Activated T-helper 2 cell treated with anti-CD3 and anti-CD28 coated beads, Interferon-gamma antibody, Interleukin-2, Interleukin-4, amounts not matched to agents 10 μg/mL and 5 μg/mL and 100 μg/mL, durations not matched to agents 14 hours and 24 hours and 36 hours (primary cell): ENCODE measurements around the gene IL18RAP. TPM values are rescaled to one million over a fixed set of nuclear protein-coding genes. Genes with fewer than 3 reads are reported as not detected.

Experiments
- DNase-seq: peaks from one replicate; pipeline ENCODE4 v3.0.0; 2021; ENCODE audit warnings: low spot score
- H3K27ac Mint-ChIP-seq: one replicate; pipeline ENCODE4 v1.8.0; 2021; ENCODE audit warnings: mixed read lengths
- H3K27me3 Mint-ChIP-seq: one replicate; pipeline ENCODE4 v1.8.0; 2021; ENCODE audit warnings: low read depth, mixed read lengths
- H3K36me3 Mint-ChIP-seq: one replicate; pipeline ENCODE4 v1.8.0; 2021; ENCODE audit warnings: low read depth, mixed read lengths
- H3K4me1 Mint-ChIP-seq: one replicate; pipeline ENCODE4 v1.8.0; 2021; ENCODE audit warnings: low read depth, mixed read lengths
- H3K4me3 Mint-ChIP-seq: one replicate; pipeline ENCODE4 v1.8.0; 2021; ENCODE audit warnings: low read depth, mild to moderate bottlenecking, moderate library complexity, mixed read lengths
- H3K9me3 Mint-ChIP-seq: one replicate; pipeline ENCODE4 v1.8.0; 2021; ENCODE audit warnings: mixed read lengths
- intact Hi-C: fragments of 100-400 bp; cut with micrococcal nuclease; formaldehyde crosslinking; loops from one replicate; pipeline ENCODE4 v1.15.1; 2023
- total RNA-seq: library from RNA; stranded (reverse); gene quantifications from 2 replicates; pipeline ENCODE4 v1.2.3, GENCODE V29; 2022

Gene IL18RAP
- total RNA-seq, 1 donor from 2014 or later, result 6.8 TPM

DNA sequence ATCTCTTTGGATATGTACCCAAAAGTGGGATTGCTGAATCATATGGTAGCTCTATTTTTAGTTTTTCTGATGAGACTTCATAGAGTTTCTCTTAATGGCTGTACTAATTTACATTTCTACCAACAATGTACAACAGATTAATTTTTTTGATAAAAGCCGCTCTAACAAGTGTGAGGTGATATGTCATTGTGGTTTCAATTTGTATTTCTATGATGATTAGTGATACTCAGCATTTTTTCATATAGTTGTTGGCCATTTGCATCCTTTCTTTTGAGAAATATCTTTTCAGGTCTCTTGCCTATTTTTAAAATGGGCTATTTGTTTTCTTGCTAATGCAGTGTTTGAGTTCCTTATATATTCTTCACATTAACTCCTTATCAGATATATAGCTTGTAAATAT lies 4.3 kb downstream of the IL18RAP start:
- Mint-ChIP-seq H3K4me1 (peaks cover 71% of the 10 kb centered on the region), H3K27ac (no peak overlapping the region), H3K27me3 (no peaks in the 10 kb centered on the region), H3K4me3 (no peak overlapping the region), H3K36me3 (peaks cover 80% of the 10 kb centered on the region), H3K9me3 (peaks cover 27% of the 10 kb centered on the region)
- intact Hi-C loops, result no loop called here
- DNase-seq, result no peak

DNA sequence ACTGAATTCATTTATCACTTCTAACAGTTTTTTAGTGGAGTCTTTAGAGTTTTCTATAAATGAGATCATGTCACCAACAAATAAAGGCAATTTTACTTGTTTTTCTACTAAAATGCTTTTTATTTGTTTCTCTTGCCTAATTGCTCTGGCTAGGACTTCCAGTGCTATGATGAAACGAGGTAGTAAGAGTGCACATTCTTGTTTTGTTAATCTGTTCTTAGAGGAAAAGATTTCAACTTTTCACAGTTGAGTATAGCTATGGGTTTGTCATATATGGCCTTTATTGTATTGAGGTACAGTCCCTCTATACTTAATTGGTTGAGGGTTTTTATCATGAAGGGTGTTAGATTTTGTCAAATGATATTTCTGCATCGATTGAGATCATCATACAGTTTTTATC lies 5.6 kb downstream of the IL18RAP start:
- no peak overlapping the region for H3K4me3 Mint-ChIP-seq
- H3K27me3 Mint-ChIP-seq, result no peaks in the 10 kb centered on the region
- H3K4me1 Mint-ChIP-seq, result peaks cover 63% of the 10 kb centered on the region
- peaks cover 74% of the 10 kb centered on the region for H3K36me3 Mint-ChIP-seq
- DNase-seq, result no peak
- intact Hi-C loops, result no loop called here
- H3K27ac Mint-ChIP-seq, result no peak overlapping the region
- H3K9me3 Mint-ChIP-seq, result peaks cover 27% of the 10 kb centered on the region

DNA sequence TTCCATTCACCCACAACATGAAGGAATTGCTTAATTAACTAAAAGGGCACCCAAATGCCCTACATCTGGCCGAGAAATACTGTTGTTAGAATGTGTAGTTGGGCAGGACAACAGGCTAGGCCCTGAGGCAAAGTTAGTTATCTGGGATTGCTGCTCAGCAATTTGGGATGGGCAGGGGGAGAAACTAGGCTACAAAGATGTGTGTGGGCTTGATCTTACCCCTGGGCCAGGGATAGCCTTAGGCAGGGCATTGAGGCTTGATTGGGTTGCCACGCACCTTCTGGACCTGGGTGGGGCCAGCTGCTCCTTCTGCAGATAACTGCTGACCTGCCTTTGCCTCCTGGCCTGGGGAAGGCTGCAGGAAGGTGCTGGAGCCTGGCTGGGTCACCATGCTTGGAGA lies 9.4 kb downstream of the IL18RAP start:
- H3K27me3 Mint-ChIP-seq, result no peaks in the 10 kb centered on the region
- no peak overlapping the region for H3K4me3 Mint-ChIP-seq
- DNase-seq, result no peak
- peaks cover 27% of the 10 kb centered on the region for H3K9me3 Mint-ChIP-seq
- H3K36me3 Mint-ChIP-seq, result peaks cover 67% of the 10 kb centered on the region
- H3K4me1 Mint-ChIP-seq, result peaks cover 61% of the 10 kb centered on the region
- intact Hi-C loops, result loop anchor here (10.0 kb wide), 1 partner anchor 718 kb away; no protein-coding TSS in a partner anchor
- no peak overlapping the region for H3K27ac Mint-ChIP-seq

DNA sequence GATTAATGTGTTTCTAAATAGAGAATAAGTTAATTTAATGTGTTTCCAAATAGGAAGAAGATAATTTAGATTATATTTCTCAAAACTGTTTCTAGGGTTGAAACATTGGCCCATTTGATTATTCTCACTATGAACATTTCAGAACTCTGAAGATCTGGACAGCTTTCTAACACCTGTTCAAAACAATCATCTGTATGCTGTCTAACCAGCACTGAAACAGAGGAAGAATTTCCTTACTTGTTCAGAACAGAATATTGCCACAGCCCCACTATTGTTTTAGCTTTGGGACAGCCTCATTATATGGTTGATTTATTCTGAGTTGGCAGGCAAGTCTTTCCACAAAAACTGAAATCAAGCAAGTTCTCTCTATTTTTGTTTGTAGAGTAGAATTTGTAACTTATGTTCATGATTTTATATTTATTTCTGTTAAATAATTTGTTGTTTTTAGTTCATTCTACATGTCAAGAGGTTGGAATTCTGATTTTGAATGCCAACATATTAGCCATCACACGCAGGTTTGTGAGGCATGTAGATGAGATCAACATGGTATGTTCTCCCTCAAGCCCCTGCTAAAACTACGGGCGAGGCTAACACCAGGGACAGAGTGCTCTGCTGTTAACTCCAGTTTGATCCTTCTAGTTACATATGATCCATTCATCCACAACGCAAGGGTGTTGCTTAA lies 11.2 kb downstream of the IL18RAP start:
- Mint-ChIP-seq H3K4me1 (peaks cover 51% of the 10 kb centered on the region), H3K36me3 (peaks cover 50% of the 10 kb centered on the region)

DNA sequence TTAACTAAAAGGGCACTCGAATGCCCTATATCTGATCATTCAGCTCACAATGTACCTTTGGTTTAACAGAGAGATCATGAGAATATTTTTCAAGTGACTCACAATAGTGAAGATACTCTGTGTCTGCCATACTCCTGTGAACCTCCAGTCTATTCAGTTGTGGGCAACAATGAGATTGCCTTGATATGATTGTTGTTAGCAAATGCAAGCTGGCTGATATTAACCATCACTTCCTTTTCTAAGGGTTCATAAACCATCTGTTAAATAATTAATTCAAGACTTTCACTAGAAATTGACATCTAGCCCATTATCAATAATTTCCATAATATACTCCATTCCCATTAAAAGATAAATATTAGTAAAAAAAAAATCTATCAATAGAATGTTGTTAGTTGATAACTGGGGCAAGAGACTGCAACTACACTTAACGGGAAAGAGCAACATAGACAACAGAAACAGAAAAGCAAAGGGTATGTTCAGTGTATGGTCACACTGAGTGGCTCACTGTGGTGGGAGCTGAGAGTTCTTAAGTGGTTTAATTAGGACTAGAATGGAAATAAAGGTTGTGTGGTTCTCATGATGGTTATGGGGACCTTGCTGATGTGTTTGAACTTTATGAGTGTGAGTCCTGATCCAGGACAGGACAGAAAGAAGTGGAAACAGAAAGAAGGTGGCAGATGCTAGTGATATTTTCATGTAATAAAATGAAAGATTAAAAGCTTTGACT lies 11.9 kb downstream of the IL18RAP start:
- intact Hi-C loops, result loop anchor here (5.0 to 10.0 kb wide), 2 partner anchors 298 to 720 kb away; no protein-coding TSS in a partner anchor
- Mint-ChIP-seq H3K27me3 (no peaks in the 10 kb centered on the region), H3K4me3 (peak overlapping the region; percentile 0), H3K27ac (peak overlapping the region; percentile 60), H3K36me3 (peaks cover 43% of the 10 kb centered on the region), H3K9me3 (peaks cover 14% of the 10 kb centered on the region), H3K4me1 (peaks cover 44% of the 10 kb centered on the region)
- DNase-seq, result no peak

More for the DNA sequence above, 11.2 kb downstream of the IL18RAP start:
- DNase-seq, result no peak
- no peak overlapping the region for H3K4me3 Mint-ChIP-seq
- no peaks in the 10 kb centered on the region for H3K27me3 Mint-ChIP-seq
- intact Hi-C loops, result loop anchor here (10.0 kb wide), 1 partner anchor 719 kb away; no protein-coding TSS in a partner anchor
- H3K27ac Mint-ChIP-seq, result no peak overlapping the region
- H3K9me3 Mint-ChIP-seq, result peaks cover 21% of the 10 kb centered on the region

DNA sequence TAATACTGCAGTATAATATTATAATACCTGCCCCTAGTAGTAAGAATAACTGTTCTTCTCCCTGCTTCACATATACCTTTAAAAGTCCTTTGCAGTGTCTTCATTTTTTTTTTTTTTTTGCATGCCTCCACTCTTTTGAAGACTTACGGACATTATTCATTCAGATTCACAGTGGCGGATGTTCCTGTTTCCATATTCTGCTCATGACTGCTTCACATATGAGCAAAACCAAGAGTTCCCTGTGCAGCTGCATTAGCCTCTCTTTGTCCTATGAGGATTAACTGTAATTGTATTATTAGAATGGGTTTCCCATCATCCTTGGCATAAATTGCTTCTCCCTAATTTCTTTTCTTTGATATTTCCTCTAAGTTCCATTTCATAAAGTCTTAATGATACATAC lies 12.8 kb downstream of the IL18RAP start:
- H3K27ac Mint-ChIP-seq, result peak overlapping the region; percentile 63
- H3K9me3 Mint-ChIP-seq, result peaks cover 6% of the 10 kb centered on the region
- no peak overlapping the region for H3K4me3 Mint-ChIP-seq

DNA sequence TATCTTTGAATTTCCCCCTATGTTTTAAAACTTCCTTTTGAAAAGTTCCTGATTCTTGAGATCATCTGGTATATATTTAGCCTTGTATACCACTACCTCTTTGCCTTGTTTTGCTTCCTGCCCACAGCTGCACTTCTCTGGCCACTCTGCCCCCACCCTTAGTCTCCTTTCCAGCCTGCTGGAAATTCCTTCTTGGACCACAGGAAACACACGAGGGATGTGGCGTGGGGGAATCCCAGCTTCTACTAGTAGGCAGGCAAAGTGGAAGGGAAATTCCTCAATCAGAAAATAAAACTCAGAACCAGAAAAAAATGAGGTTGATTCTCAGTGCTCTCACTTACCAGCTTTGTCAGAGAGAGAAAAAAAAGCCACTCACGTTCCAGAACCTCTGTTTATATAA lies 13.4 kb downstream of the IL18RAP start:
- Mint-ChIP-seq H3K9me3 (peaks cover 2% of the 10 kb centered on the region), H3K4me1 (peaks cover 32% of the 10 kb centered on the region), H3K36me3 (peaks cover 30% of the 10 kb centered on the region), H3K27ac (peak overlapping the region; percentile 63), H3K27me3 (no peaks in the 10 kb centered on the region), H3K4me3 (peak overlapping the region; percentile 9)
- DNase-seq, result no peak
- intact Hi-C loops, result loop anchor here (1.0 to 10.0 kb wide), 6 partner anchors 18 to 722 kb away; partner anchors contain the start of gene IL18R1

More for the DNA sequence above, 12.8 kb downstream of the IL18RAP start:
- intact Hi-C loops, result loop anchor here (1.0 to 10.0 kb wide), 6 partner anchors 17 to 721 kb away; partner anchors contain the start of gene IL18R1
- Mint-ChIP-seq H3K27me3 (no peaks in the 10 kb centered on the region), H3K36me3 (peaks cover 35% of the 10 kb centered on the region), H3K4me1 (peaks cover 36% of the 10 kb centered on the region)
- DNase-seq, result no peak

DNA sequence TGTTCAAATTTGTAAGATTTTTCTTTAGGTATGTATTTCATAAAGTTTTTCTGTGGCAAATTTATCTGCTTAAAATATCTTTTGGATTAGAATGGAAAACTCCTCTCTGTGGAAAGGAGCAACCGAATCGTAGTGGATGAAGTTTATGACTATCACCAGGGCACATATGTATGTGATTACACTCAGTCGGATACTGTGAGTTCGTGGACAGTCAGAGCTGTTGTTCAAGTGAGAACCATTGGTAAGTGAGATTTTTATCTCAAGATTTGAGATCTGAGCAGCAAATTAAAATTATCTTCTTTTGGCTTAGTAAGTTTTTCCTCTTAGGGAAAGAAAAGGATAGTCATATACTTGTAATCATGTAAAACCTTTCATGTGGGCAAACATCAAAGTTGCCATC lies 14.2 kb downstream of the IL18RAP start:
- no peak for DNase-seq
- peak overlapping the region; percentile 46 for H3K4me3 Mint-ChIP-seq

DNA sequence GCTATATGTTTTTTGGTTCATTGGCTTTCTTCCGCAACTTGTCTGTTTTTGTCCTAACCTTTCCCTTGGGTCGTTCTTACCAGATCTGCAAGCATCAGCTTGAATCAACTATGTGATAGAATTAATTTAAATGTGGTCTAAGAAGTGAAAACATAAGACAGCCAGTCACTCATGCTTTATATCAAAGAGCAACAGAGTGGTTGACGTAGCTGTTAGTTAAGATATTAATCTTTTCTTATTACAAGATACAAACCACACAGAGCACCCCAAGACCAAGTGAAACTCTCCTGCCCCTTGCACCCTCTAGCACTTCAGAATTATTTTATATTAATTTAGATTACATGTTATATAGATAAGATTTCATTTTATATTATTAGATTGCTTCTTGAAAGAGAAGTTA lies 15.2 kb downstream of the IL18RAP start:
- Mint-ChIP-seq H3K4me1 (peaks cover 33% of the 10 kb centered on the region), H3K36me3 (peaks cover 20% of the 10 kb centered on the region), H3K4me3 (no peak overlapping the region), H3K27me3 (no peaks in the 10 kb centered on the region), H3K27ac (no peak overlapping the region), H3K9me3 (no peaks in the 10 kb centered on the region)
- no peak for DNase-seq
- intact Hi-C loops, result loop anchor here (5.0 to 10.0 kb wide), 2 partner anchors 301 to 723 kb away; no protein-coding TSS in a partner anchor

More for the DNA sequence above, 14.2 kb downstream of the IL18RAP start:
- H3K27me3 Mint-ChIP-seq, result no peaks in the 10 kb centered on the region
- H3K4me1 Mint-ChIP-seq, result peaks cover 30% of the 10 kb centered on the region
- intact Hi-C loops, result loop anchor here (1.0 to 10.0 kb wide), 9 partner anchors 70 to 722 kb away; partner anchors contain the start of gene IL18R1
- peaks cover 25% of the 10 kb centered on the region for H3K36me3 Mint-ChIP-seq
- no peaks in the 10 kb centered on the region for H3K9me3 Mint-ChIP-seq
- peak overlapping the region; percentile 94 for H3K27ac Mint-ChIP-seq

DNA sequence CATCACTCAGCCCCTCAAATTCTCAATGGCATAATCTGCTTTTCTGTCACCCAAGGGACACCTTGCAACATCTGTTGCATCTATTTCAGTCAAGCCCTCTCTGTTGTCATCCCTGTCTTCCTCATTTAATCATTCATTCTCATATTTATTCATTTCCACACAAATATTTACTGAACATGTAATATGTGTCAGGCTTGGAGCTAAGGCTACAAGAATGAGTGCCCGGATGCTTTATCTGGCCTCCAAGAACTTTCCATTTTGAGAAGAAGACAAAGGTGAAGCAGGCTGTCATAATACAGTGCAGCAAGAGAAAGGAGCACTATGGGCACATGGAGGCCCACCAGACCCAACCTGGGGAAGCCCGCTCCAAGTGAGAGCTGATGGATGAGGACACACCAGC lies 15.6 kb downstream of the IL18RAP start:
- intact Hi-C loops, result loop anchor here (5.0 to 10.0 kb wide), 2 partner anchors 301 to 724 kb away; no protein-coding TSS in a partner anchor
- DNase-seq, result no peak
- Mint-ChIP-seq H3K4me1 (peaks cover 37% of the 10 kb centered on the region), H3K36me3 (peaks cover 19% of the 10 kb centered on the region), H3K27me3 (no peaks in the 10 kb centered on the region), H3K9me3 (no peaks in the 10 kb centered on the region), H3K4me3 (no peak overlapping the region), H3K27ac (no peak overlapping the region)

DNA sequence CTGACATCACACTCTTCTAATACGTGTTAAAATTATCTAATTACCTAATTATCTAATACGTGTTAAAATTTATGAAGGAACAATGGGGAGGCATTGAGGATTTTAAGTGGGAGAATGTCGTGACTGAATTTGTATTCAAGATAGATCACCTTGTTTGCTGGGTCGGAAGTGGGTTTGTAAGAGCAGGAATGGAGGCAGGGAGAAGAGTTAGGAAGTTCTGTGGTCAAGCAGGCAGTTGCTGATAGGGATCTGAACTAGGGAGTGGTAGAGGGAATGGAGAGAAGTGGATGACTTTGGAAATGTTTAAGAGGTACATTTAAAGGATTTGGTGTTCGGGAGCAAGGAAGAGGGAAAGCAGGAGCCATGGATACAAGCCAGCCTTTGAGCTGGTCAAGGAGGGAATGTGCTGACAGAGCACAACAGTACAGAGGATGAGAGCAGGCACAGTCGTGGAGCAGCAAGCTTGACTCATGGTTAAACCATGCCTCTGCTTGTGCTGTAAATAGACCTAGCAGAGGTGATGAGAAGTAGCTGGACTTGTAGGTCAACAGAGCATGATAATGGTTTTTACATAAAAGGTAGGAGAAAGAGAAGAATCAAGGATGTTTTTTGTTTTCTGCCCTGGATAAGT lies 16.2 kb downstream of the IL18RAP start:
- Mint-ChIP-seq H3K27me3 (no peaks in the 10 kb centered on the region), H3K9me3 (no peaks in the 10 kb centered on the region), H3K36me3 (peaks cover 19% of the 10 kb centered on the region), H3K27ac (no peak overlapping the region), H3K4me3 (no peak overlapping the region), H3K4me1 (peaks cover 37% of the 10 kb centered on the region)
- intact Hi-C loops, result loop anchor here (5.0 to 10.0 kb wide), 2 partner anchors 302 to 724 kb away; no protein-coding TSS in a partner anchor
- no peak for DNase-seq
